Adipocyte (in vitro differentiated cells): Measurements from ENCODE around the gene CXorf58.
"Not testable (repeated sequence)": the region's sequence is repeated elsewhere in the genome, so short reads cannot be mapped to it uniquely, and the experiment has no call there.

Experiments used
- DNase-seq: peaks from one replicate; pipeline ENCODE4 v3.0.0-alpha.2; 2015; ENCODE audit warnings: low read depth
- H3K27me3 ChIP-seq: replicated peaks from 2 replicates; pipeline ENCODE4 v1.7.0; 2013; ENCODE audit warnings: mild to moderate bottlenecking, low read length, moderate library complexity; ENCODE audit not compliant: control insufficient read depth, insufficient read depth
- H3K36me3 ChIP-seq: 2 replicates; pipeline ENCODE4 v1.7.0; 2013; ENCODE audit warnings: low read length, mild to moderate bottlenecking, moderate library complexity; ENCODE audit not compliant: control insufficient read depth, insufficient read depth, severe bottlenecking
- H3K4me1 ChIP-seq: 2 replicates; pipeline ENCODE4 v1.7.0; 2013; ENCODE audit warnings: mild to moderate bottlenecking, low read length, moderate library complexity; ENCODE audit not compliant: control insufficient read depth, insufficient read depth
- H3K4me3 ChIP-seq: 2 replicates; pipeline ENCODE4 v1.7.0; 2013; ENCODE audit warnings: mild to moderate bottlenecking, low read length, moderate library complexity
- H3K9ac ChIP-seq: 2 replicates; pipeline ENCODE4 v1.7.0; 2013; ENCODE audit warnings: mild to moderate bottlenecking, low read length, moderate library complexity
- H3K9me3 ChIP-seq: 2 replicates; pipeline ENCODE4 v1.7.0; 2013; ENCODE audit warnings: mild to moderate bottlenecking, low read length, moderate library complexity; ENCODE audit not compliant: control insufficient read depth

CXorf58 gene

GRCh38 chrX:23885803-23886202 is 22.0 kb upstream of the CXorf58 start:
- H3K36me3 ChIP-seq: no peaks in the 10 kb centered on the region
- H3K9me3 ChIP-seq: no peaks in the 10 kb centered on the region
- peaks cover 9% of the 10 kb centered on the region for H3K27me3 ChIP-seq
- no peak overlapping the region for H3K9ac ChIP-seq
- H3K4me3 ChIP-seq: no peak overlapping the region
- DNase-seq: no peak
- peaks cover 15% of the 10 kb centered on the region for H3K4me1 ChIP-seq

GRCh38 chrX:23887451-23887850 is 20.4 kb upstream of the CXorf58 start:
- peaks cover 9% of the 10 kb centered on the region for H3K27me3 ChIP-seq
- H3K4me1 ChIP-seq: peaks cover 15% of the 10 kb centered on the region
- H3K4me3 ChIP-seq: no peak overlapping the region
- DNase-seq: no peak
- H3K9me3 ChIP-seq: no peaks in the 10 kb centered on the region
- no peak overlapping the region for H3K9ac ChIP-seq
- H3K36me3 ChIP-seq: no peaks in the 10 kb centered on the region

- Histone ChIP-seq H3K9ac (no peak overlapping the region), H3K4me3 (no peak overlapping the region), H3K9me3 (no peaks in the 10 kb centered on the region), H3K4me1 (peaks cover 15% of the 10 kb centered on the region), H3K27me3 (peaks cover 9% of the 10 kb centered on the region), H3K36me3 (no peaks in the 10 kb centered on the region)
- DNase-seq: no peak
These were observed 19.9 kb upstream of the CXorf58 start for GRCh38 chrX:23887918-23888317.

DNA sequence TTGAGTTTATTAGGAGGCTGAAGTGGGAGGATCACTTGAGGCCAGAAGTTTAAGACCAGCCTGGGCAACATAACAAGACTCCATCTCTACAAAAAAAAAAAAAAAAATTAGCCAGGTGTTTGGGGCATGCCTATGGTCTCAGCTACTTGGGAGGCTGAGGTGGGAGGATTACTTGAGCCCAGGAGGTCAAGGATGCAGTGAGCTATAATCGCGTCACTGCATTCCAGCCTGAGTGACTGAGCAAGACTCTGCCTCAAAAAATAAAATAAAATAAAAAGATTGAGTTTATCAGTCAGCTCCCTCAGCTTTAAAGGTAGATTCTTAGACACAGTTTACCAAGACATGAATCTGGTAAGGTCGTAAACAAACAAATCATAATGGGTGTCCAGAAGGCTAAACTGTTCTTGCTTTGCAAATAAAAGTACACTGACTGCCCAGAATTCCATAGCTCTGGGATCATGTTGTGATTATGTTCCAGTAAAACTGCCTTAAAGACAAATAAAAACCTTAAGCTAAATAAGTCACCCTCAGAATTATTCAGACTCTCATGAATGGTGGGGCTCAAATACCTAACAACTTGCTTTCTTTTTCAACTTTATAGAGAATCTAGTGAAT is 18.8 kb upstream of the CXorf58 start:
- H3K4me3 ChIP-seq: no peak overlapping the region
- H3K4me1 ChIP-seq: peaks cover 12% of the 10 kb centered on the region
- no peaks in the 10 kb centered on the region for H3K9me3 ChIP-seq
- peak; percentile 18 for DNase-seq
- no peaks in the 10 kb centered on the region for H3K36me3 ChIP-seq
- H3K9ac ChIP-seq: no peak overlapping the region
- peaks cover 9% of the 10 kb centered on the region for H3K27me3 ChIP-seq

- no peaks in the 10 kb centered on the region for H3K36me3 ChIP-seq
These were observed 16.9 kb upstream of the CXorf58 start for GRCh38 chrX:23890933-23891332.

DNA sequence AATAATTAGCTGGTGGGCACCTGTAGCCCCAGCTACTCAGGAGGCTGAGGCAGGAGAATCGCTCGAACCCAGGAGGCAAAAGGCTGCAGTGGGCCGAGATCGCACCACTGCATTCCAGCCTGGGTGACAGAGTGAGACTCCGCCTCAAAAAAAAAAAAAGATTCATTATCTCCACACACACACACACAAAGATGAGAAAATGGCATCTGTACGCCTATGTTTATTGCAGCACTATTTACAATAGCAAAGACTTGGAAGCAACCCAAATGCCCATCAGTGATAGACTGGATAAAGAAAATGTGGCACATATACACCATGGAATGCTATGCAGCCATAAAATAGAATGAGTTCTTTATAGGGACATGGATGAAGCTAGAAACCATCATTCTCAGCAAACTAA is 12.8 kb upstream of the CXorf58 start:
- H3K36me3 ChIP-seq, H3K27me3 ChIP-seq, DNase-seq, H3K9me3 ChIP-seq, H3K4me3 ChIP-seq, H3K9ac ChIP-seq: not testable (repeated sequence)
- peaks cover 23% of the 10 kb centered on the region for H3K4me1 ChIP-seq

More at GRCh38 chrX:23890933-23891332, 16.9 kb upstream of the CXorf58 start:
- no peak overlapping the region for H3K4me3 ChIP-seq
- peaks cover 7% of the 10 kb centered on the region for H3K27me3 ChIP-seq
- no peak overlapping the region for H3K9ac ChIP-seq
- H3K4me1 ChIP-seq: peaks cover 4% of the 10 kb centered on the region
- no peaks in the 10 kb centered on the region for H3K9me3 ChIP-seq
- DNase-seq: no peak

DNA sequence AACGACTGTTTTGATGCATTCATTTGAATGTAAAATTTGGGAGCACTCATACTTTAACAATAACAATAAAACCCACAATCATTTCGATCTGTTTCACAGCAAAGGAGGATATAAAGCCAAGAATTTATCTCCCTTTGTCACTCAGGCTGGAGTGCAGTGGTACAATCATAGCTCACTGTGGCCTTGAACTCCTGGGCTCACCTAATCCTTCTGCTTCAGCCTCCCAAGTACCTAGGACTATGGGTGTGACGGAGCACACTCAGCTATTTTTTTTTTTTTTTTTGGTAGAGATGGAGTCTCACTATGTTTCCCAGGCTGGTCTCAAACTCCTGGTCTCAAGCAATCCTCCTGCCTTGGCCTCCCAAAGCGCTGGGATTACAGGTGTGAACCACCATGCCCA is 11.3 kb upstream of the CXorf58 start:
- not testable (repeated sequence) for H3K36me3 ChIP-seq, H3K27me3 ChIP-seq, H3K9me3 ChIP-seq, H3K4me3 ChIP-seq, DNase-seq, H3K9ac ChIP-seq
- peaks cover 36% of the 10 kb centered on the region for H3K4me1 ChIP-seq

DNA sequence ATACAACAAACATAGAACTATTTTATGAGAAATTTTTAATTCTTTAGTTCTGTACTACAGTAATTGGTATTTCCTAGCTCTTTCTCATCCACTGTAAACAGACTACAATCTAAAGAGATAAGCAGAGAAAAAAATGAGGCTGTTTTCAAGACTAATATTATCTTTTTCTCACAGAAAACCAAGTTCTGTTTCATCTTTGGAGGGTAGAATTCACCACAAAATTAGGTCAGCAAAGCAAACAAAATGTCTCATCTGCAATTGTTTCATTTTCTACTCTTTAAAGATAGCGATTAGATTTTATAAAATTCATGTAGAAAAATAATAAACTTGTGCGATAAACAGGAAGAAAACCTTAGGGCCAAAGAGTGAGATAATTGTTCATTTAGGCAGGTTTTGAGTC is 10.8 kb upstream of the CXorf58 start:
- no peaks in the 10 kb centered on the region for H3K27me3 ChIP-seq
- no peaks in the 10 kb centered on the region for H3K36me3 ChIP-seq
- H3K9ac ChIP-seq: no peak overlapping the region
- no peak for DNase-seq
- H3K4me1 ChIP-seq: peaks cover 40% of the 10 kb centered on the region
- no peak overlapping the region for H3K4me3 ChIP-seq
- H3K9me3 ChIP-seq: no peaks in the 10 kb centered on the region

- Histone ChIP-seq H3K9ac (peak overlapping the region; percentile 75), H3K36me3 (no peaks in the 10 kb centered on the region), H3K4me3 (peak overlapping the region; percentile 14), H3K9me3 (no peaks in the 10 kb centered on the region), H3K4me1 (peaks cover 44% of the 10 kb centered on the region), H3K27me3 (no peaks in the 10 kb centered on the region)
- peak; percentile 41 for DNase-seq
These were observed 9.3 kb upstream of the CXorf58 start for GRCh38 chrX:23898412-23898959.

DNA sequence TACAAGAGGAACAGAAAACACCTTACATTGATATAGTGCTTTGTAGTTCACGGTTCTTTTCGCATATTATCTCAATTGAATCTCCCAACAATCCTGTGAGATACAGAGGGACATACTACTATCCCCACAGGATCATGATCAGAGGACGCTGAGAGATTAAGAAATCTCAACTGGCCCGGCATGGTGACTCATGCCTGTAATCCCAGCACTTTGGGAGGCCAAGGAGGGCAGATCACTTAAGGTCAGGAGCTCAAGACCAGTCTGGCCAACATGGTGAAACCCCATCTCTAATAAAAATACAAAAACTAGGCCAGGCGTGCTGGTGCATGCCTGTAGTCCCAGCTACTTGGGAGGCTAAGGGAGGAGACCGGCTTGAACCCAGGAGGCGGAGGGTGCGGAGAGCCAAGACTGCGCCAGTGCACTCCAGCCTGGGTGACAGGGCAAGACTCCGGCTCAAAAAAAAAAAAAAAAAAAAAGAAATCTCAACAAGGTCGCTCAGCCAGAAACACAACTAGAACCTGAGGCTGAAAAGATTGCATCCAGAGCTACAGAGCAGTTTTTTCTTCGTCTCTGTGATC is 7.5 kb upstream of the CXorf58 start:
- H3K9ac ChIP-seq: peak overlapping the region; percentile 75
- peaks cover 44% of the 10 kb centered on the region for H3K4me1 ChIP-seq
- H3K4me3 ChIP-seq: no peak overlapping the region
- H3K36me3 ChIP-seq: no peaks in the 10 kb centered on the region
- no peak for DNase-seq
- H3K9me3 ChIP-seq: no peaks in the 10 kb centered on the region
- H3K27me3 ChIP-seq: no peaks in the 10 kb centered on the region

GRCh38 chrX:23901060-23901459 is 6.7 kb upstream of the CXorf58 start:
- Histone ChIP-seq H3K4me1 (peaks cover 44% of the 10 kb centered on the region), H3K4me3 (no peak overlapping the region), H3K27me3 (no peaks in the 10 kb centered on the region), H3K36me3 (no peaks in the 10 kb centered on the region), H3K9ac (no peak overlapping the region), H3K9me3 (no peaks in the 10 kb centered on the region)
- DNase-seq: peak; percentile 41
